Measurements from ENCODE around the gene PAQR5.

DNA sequence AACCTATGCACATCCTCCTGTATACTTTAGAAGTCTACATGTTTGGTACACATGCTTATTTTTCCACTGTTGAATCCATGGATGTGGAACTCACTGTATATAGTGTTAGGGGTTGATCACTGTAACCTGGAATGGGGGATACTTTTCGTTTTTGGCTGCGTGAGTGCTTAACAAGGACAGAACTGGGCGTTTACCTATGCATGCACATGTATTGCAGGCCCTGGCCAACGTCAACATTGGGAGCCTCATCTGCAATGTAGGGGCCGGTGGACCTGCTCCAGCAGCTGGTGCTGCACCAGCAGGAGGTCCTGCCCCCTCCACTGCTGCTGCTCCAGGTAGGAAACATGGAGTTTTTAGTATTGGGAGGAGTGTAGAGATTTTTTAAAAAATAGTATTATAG is 156.2 kb downstream of the PAQR5 start:
- no peak for TF ChIP-seq POLR2A (IDR thresholded peaks at IDR 0.05)
- TF ChIP-seq, protein P1, sequence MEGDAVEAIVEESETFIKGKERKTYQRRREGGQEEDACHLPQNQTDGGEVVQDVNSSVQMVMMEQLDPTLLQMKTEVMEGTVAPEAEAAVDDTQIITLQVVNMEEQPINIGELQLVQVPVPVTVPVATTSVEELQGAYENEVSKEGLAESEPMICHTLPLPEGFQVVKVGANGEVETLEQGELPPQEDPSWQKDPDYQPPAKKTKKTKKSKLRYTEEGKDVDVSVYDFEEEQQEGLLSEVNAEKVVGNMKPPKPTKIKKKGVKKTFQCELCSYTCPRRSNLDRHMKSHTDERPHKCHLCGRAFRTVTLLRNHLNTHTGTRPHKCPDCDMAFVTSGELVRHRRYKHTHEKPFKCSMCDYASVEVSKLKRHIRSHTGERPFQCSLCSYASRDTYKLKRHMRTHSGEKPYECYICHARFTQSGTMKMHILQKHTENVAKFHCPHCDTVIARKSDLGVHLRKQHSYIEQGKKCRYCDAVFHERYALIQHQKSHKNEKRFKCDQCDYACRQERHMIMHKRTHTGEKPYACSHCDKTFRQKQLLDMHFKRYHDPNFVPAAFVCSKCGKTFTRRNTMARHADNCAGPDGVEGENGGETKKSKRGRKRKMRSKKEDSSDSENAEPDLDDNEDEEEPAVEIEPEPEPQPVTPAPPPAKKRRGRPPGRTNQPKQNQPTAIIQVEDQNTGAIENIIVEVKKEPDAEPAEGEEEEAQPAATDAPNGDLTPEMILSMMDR (IDR thresholded peaks at IDR 0.05) = no peak
